ES-I3 (cell line): Measurements from ENCODE around the gene CKAP4.

Experiments used
- H3K36me3 ChIP-seq: 2 replicates; pipeline ENCODE4 v1.6.1; 2013; ENCODE audit warnings: mild to moderate bottlenecking, low read length, control low read depth, moderate library complexity; ENCODE audit not compliant: insufficient read depth
- H3K4me1 ChIP-seq: 2 replicates; pipeline ENCODE4 v1.6.1; 2013; ENCODE audit warnings: mild to moderate bottlenecking, control low read depth, low read length; ENCODE audit not compliant: insufficient read depth
- H3K9ac ChIP-seq: 2 replicates; pipeline ENCODE4 v1.6.1; 2013; ENCODE audit warnings: low read depth, mild to moderate bottlenecking, low read length, moderate library complexity
- H3K9me3 ChIP-seq: 2 replicates; pipeline ENCODE4 v1.6.1; 2013; ENCODE audit warnings: mild to moderate bottlenecking, low read length, moderate library complexity; ENCODE audit not compliant: control insufficient read depth, insufficient read depth

CKAP4 gene

DNA sequence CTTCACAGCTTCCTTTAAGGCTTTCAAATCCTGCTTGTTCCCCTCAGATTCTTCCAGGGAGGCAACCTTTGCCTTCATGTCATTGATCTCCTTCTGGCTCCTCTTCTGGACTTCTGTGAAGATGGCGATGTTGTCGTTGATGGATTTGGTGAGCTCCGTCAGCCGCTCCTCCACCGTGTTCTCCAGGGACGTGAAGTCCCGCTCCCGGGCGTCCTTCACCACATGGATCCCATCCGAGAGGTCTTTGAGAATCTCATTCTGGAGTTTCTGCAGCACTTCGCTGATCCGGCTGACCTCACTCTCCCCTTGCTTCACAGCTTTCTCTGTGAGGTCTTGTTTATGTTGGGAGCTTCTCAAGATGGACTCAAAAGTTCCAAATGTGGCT, 7.9 kb downstream of the CKAP4 start:
- Histone ChIP-seq H3K9me3 (no peaks in the 10 kb centered on the region), H3K36me3 (peaks cover 9% of the 10 kb centered on the region), H3K4me1 (no peaks in the 10 kb centered on the region), H3K9ac (no peak overlapping the region)

DNA sequence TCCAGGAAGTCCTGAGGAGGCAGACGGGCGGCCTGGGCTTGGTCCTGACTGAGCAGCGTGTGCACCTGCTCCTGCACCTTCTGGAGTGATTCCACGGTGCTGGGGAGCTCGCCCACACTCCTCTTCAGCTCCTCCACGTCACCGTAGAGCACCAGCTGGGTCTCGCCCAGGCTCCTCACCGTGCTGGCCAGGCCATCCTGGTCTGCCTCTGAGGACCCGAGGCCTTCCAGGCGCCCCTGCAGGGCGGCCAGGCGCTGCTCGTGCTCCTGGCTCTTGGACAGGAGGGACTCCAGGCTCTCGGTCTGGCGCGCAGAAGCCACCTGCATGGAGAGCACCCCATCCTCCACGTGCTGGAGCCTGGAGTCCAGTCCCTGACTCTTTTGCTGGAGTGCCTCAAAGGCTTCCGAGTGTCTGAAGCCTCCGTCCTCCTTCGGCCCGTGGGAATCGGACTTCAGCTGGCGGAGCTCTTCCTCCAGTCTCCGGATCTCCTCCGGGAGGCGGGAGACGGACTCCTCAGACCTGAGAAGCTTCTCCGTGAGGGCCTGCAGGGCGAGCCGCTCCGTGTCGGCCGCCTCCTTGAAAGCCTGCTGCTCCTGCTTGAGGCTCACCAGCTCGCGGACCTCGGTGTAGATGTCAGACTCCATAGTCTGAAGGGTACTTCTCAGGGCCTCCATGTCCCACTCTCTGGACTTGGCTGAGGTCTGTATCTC, 8.4 kb downstream of the CKAP4 start:
- Histone ChIP-seq H3K36me3 (peaks cover 9% of the 10 kb centered on the region), H3K9me3 (no peaks in the 10 kb centered on the region), H3K9ac (no peak overlapping the region), H3K4me1 (no peaks in the 10 kb centered on the region)

- H3K4me1 ChIP-seq = no peaks in the 10 kb centered on the region
- H3K9ac ChIP-seq = no peak overlapping the region
- H3K36me3 ChIP-seq = peaks cover 9% of the 10 kb centered on the region
- H3K9me3 ChIP-seq = no peaks in the 10 kb centered on the region
Measured at GRCh38 chr12:106238146-106238545, 9.7 kb downstream of the CKAP4 start.

DNA sequence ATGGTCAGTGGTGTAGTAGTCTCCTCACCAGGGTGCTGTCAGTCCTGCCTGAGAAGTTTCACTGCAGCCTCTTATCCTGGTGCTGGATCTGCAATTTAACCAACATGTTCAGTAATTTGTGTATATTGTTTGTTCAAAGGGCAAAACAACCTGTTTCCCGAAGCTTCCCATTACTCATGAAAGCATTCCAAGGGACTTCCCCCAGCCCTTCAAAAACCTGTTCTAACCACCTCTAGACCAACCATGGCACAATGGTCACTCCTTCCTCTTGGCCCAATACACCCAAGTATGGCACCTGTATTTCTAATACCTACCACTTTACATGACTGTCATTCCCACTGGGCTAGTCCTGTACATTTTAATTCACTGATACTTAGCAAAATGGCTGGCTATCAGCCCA, 12.1 kb downstream of the CKAP4 start:
- H3K36me3 ChIP-seq = peaks cover 9% of the 10 kb centered on the region
- no peak overlapping the region for H3K9ac ChIP-seq
- no peaks in the 10 kb centered on the region for H3K9me3 ChIP-seq
- H3K4me1 ChIP-seq = no peaks in the 10 kb centered on the region

DNA sequence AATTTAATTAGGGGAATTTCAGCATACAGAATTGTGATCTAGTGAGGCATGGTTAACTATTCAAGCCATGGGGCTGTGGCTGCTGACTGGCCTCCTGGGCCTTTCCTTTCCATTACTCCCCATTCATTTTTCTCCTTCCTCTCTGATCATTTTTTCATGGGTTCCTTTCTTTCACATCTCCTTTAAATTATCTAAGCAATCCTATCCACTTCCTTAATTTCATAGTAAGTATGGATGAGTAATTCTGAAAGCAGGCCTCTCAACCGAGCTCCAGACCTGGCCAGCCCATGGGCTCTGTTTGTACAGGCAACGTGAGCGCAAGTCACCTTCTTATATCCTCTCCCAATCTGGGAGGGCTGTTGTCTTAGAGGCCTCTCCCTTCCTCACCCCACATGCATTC, 13.4 kb downstream of the CKAP4 start:
- H3K9me3 ChIP-seq = no peaks in the 10 kb centered on the region
- no peak overlapping the region for H3K9ac ChIP-seq
- H3K4me1 ChIP-seq = no peaks in the 10 kb centered on the region
- H3K36me3 ChIP-seq = peaks cover 1% of the 10 kb centered on the region; the same call in 1 of the 2 replicates

DNA sequence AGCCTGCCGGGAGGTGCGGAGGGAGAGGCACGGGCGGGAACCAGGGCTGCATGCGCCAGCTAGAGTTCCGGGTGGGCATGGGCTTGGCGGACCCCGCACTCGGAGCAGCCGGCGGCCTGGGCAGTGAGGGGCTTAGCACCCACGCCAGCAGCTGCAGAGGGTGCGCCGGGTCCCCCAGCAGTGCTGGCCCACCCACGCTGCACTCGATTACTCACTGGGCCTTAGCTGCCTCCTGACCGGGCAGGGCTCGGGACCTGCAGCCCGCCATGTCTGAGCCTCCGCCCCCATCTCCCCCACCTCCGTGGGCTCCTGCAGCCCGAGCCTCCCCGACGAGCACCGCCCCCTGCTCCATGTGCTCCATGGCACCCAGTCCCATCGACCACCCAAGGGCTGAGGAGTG, 14.8 kb downstream of the CKAP4 start:
- H3K9ac ChIP-seq = no peak overlapping the region
- H3K4me1 ChIP-seq = no peaks in the 10 kb centered on the region
- H3K36me3 ChIP-seq = no peaks in the 10 kb centered on the region
- no peaks in the 10 kb centered on the region for H3K9me3 ChIP-seq

- Histone ChIP-seq H3K9me3 (no peaks in the 10 kb centered on the region), H3K36me3 (no peaks in the 10 kb centered on the region), H3K4me1 (no peaks in the 10 kb centered on the region), H3K9ac (no peak overlapping the region)
Measured at GRCh38 chr12:106229036-106229591, 18.7 kb downstream of the CKAP4 start.

GRCh38 chr12:106228320-106228710, 19.5 kb downstream of the CKAP4 start:
- H3K36me3 ChIP-seq = no peaks in the 10 kb centered on the region
- H3K9ac ChIP-seq = no peak overlapping the region
- H3K9me3 ChIP-seq = no peaks in the 10 kb centered on the region
- peaks cover 3% of the 10 kb centered on the region; the same call in 1 of the 2 replicates for H3K4me1 ChIP-seq

DNA sequence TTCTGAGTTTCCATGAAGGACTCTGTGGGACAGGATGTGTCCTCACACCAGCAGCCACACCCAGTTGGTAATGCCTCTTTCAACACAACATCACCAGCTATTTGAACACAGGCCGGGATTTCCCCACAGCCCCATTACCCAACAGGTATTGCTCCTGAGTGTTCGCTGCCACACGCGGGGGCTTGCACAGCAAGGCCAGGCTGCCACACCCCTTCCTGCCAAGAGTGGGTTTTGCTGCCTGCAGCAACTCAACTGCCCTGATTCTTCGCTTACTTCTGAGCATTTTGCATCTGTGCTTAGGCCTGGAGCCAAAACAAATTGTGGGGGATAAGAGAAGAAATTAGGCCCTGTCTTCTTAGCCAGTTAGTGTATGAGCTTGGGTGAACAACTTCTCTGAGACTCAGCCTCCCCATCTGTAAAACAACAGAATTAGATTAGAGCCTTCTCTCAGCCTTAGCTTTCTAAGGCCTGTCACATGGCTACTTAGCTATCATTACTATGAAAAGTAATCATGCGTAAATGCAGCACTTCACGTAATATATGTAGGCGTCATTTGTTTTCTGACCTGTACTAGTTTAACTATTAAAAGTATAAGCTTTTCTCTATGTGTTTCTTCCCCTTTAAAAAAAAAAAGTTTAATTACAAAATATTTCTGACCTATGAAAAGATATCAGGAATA, 20.0 kb downstream of the CKAP4 start:
- H3K4me1 ChIP-seq = peaks cover 3% of the 10 kb centered on the region; the same call in 1 of the 2 replicates
- no peaks in the 10 kb centered on the region for H3K36me3 ChIP-seq
- no peaks in the 10 kb centered on the region for H3K9me3 ChIP-seq
- no peak overlapping the region for H3K9ac ChIP-seq

GRCh38 chr12:106226884-106227640, 20.8 kb downstream of the CKAP4 start:
- Histone ChIP-seq H3K9me3 (no peaks in the 10 kb centered on the region), H3K9ac (no peak overlapping the region), H3K36me3 (no peaks in the 10 kb centered on the region), H3K4me1 (peaks cover 3% of the 10 kb centered on the region; the same call in 1 of the 2 replicates)

DNA sequence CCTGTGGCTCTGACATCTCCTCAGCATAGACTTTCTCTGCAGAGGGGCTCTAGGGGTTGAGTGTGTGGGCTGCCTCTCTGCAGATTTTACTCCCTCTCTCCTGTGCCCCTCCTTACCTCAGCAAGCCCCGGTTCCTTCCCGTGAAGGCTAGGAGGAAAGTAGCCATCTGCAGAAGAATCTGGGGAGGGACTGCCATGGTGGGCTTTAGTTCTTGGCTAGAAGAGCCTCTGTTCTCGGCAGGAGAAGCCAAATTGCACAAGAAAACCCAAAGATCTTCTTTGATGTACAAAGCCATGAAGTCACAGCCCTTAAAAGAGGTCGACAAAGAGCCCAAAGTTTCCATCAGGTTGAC, 23.5 kb downstream of the CKAP4 start:
- no peak overlapping the region for H3K9ac ChIP-seq
- no peaks in the 10 kb centered on the region for H3K36me3 ChIP-seq
- peaks cover 3% of the 10 kb centered on the region; the same call in 1 of the 2 replicates for H3K4me1 ChIP-seq
- no peaks in the 10 kb centered on the region; the same call in 1 of the 2 replicates for H3K9me3 ChIP-seq

DNA sequence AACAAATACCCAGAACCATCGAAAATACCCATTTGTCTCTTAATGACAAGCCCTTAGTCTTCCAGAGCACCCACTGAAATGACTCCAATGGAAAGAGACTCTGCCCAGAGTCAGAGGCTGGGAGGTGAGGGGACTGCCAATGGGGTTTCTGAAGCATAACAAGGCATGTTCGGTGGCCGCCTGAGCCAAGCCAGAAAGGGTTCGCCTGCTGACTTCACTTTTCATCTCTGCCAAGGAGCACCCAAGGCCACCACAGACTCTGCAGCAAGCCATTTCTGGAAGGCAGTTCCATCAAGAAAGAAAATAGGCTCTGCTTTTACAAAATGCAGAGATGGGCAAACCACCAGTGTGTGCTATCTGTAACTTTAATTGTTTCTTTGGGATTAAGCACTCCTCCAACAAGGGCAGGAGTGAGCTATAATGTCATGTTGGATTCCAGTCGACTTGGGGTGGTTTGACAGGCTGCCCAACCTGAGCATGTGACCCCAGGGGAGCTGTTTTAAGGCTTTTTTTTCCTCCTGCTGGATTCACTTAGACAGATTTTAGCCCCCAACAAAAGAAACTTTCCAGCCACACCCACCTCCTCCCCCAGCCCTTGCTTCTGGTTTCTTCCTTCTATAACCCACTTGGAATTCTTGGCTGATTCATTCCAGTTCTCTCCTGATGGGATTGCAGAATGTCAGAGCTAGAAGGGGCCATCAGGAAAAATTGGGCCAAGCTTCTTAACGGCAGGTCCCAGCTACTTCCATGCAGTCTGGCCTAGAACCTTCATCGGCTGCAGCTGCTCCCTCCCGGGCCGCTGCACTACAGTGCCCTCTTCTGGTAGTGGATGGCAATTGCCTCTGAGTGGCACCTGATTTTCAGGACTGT, 24.1 kb downstream of the CKAP4 start:
- Histone ChIP-seq H3K9ac (no peak overlapping the region), H3K36me3 (no peaks in the 10 kb centered on the region), H3K4me1 (peaks cover 3% of the 10 kb centered on the region; the same call in 1 of the 2 replicates), H3K9me3 (no peaks in the 10 kb centered on the region; the same call in 1 of the 2 replicates)

DNA sequence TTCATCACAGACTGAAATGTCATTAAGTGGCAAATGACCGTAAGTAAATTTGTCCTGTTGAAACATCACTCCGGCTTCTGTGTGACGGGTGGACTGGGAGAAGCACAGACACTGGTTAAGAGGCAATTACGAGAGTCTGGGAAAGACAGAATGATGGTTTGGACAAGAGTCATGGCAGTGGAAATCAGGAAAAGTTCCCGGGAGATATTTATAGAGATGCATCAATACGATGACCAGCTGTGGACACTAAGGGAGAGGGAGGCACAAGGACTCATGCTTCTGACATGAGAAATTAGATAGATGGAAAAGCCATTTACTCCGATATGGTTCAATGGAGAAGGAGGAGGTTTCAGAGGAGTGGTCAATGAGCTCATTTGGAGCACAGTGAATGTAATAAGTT, 27.3 kb downstream of the CKAP4 start:
- Histone ChIP-seq H3K9ac (no peak overlapping the region), H3K36me3 (no peaks in the 10 kb centered on the region), H3K9me3 (peaks cover 8% of the 10 kb centered on the region), H3K4me1 (peaks cover 3% of the 10 kb centered on the region; the same call in 1 of the 2 replicates)

DNA sequence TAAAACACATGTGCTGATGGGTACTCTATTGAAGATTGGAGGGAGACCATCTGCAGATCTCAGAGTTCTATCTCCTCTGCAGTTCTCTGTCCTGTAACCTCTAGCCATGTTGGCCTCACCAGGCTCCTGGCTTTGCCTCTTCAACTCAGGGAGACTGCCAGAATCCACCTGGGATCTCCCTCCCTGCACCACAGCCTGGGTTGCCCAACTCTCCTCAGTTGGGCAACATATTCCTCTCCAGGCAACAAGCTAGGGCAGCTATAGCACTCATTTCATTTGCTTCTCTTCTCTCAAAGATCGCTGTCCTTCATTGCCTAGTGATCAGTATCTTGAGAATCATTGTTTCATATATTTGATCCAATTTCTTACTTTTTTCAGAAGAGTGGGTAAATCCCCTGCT, 28.8 kb downstream of the CKAP4 start:
- Histone ChIP-seq H3K4me1 (peaks cover 3% of the 10 kb centered on the region; the same call in 1 of the 2 replicates), H3K9me3 (peaks cover 8% of the 10 kb centered on the region), H3K9ac (no peak overlapping the region), H3K36me3 (no peaks in the 10 kb centered on the region)
